IMR-90 (cell line): ENCODE measurements around the gene IL6ST. TPM values are rescaled to one million over a fixed set of nuclear protein-coding genes. Genes with fewer than 3 reads are reported as not detected.
"Not testable (repeated sequence)": the region's sequence is repeated elsewhere in the genome, so short reads cannot be mapped to it uniquely, and the experiment has no call there.

Source experiments
- ATAC-seq: fragments of 200-7000 bp; cut with Tn5 transposase; 2 replicates; pipeline ENCODE4 v1.9.1; 2020; ENCODE audit warnings: low read depth, mild to moderate bottlenecking, moderate library complexity
- BruUV-seq: library from RNA; stranded (reverse); fragments of 400-500 nt; replicated peaks from 2 replicates; lab custom pipeline; 2021; lab: Mats Ljungman, UMichigan
- CTCF ChIA-PET: fragments of 300-600 bp; formaldehyde crosslinking; extraction: SDS; loops from one replicate; lab custom pipeline; 2021; ENCODE audit warnings: antibody characterized with exemption; lab: Yijun Ruan, JAX
- POLR2A ChIA-PET: fragments of 300-600 bp; sonication (Branson Sonifier 250); formaldehyde crosslinking; loops from one replicate; lab custom pipeline; 2022; ENCODE audit warnings: antibody characterized with exemption; ENCODE audit not compliant: unreplicated experiment; lab: Charles Lee
- DNase-seq: peaks from one replicate; pipeline ENCODE4 v3.0.0; 2013
- H2AFZ ChIP-seq: replicated peaks from 2 replicates; pipeline ENCODE3; 2013; ENCODE audit warnings: low read length, mild to moderate bottlenecking; ENCODE audit not compliant: poor library complexity
- H2AK5ac ChIP-seq: 2 replicates; pipeline ENCODE4 v1.6.1; 2013; ENCODE audit warnings: low read depth, low read length, inconsistent platforms
- H2AK9ac ChIP-seq: replicated peaks from 2 replicates; pipeline ENCODE3; 2013; ENCODE audit warnings: mild to moderate bottlenecking, low read depth, low read length, moderate library complexity; ENCODE audit not compliant: poor library complexity
- H2BK120ac ChIP-seq: 2 replicates; pipeline ENCODE4 v1.6.1; 2013; ENCODE audit warnings: low read depth, low read length, inconsistent platforms
- H2BK15ac ChIP-seq: 3 replicates; pipeline ENCODE4 v1.6.1; 2013; ENCODE audit warnings: low read depth, low read length, inconsistent platforms
- H2BK20ac ChIP-seq: 2 replicates; pipeline ENCODE4 v1.6.1; 2013; ENCODE audit warnings: low read depth, mild to moderate bottlenecking, inconsistent platforms, low read length, moderate library complexity
- H2BK5ac ChIP-seq: 2 replicates; pipeline ENCODE4 v1.6.1; 2013; ENCODE audit warnings: mild to moderate bottlenecking, low read depth, low read length, inconsistent platforms; ENCODE audit not compliant: poor library complexity, severe bottlenecking
- H3K14ac ChIP-seq: replicated peaks from 2 replicates; pipeline ENCODE4 v1.6.1; 2013; ENCODE audit warnings: low read depth, low read length, inconsistent platforms
- H3K18ac ChIP-seq: 2 replicates; pipeline ENCODE4 v1.6.1; 2013; ENCODE audit warnings: low read depth, low read length, control low read depth
- H3K23ac ChIP-seq: 2 replicates; pipeline ENCODE4 v1.6.1; 2013; ENCODE audit warnings: low read depth, low read length, inconsistent platforms
- H3K27ac ChIP-seq: 2 replicates; pipeline ENCODE4 v1.5.1; 2013; ENCODE audit warnings: mild to moderate bottlenecking, control low read depth, low read length; ENCODE audit not compliant: insufficient read depth
- H3K27me3 ChIP-seq: 2 replicates; pipeline ENCODE4 v1.6.1; 2013; ENCODE audit warnings: low read length; ENCODE audit not compliant: control insufficient read depth, insufficient read depth
- H3K36me3 ChIP-seq: 2 replicates; pipeline ENCODE4 v1.6.1; 2013; ENCODE audit warnings: low read length, mixed read lengths; ENCODE audit not compliant: control insufficient read depth, insufficient read depth
- H3K4ac ChIP-seq: 2 replicates; pipeline ENCODE4 v1.6.1; 2013; ENCODE audit warnings: low read depth, low read length, inconsistent platforms
- H3K4me1 ChIP-seq: 2 replicates; pipeline ENCODE4 v1.6.1; 2013; ENCODE audit warnings: low read length, mixed read lengths; ENCODE audit not compliant: control insufficient read depth, insufficient read depth
- H3K4me2 ChIP-seq: 2 replicates; pipeline ENCODE4 v1.6.1; 2013; ENCODE audit warnings: low read depth, mild to moderate bottlenecking, control low read depth, low read length, moderate library complexity
- H3K4me3 ChIP-seq: 2 replicates; pipeline ENCODE4 v1.5.1; 2013; ENCODE audit warnings: low read depth, mild to moderate bottlenecking, control low read depth, low read length, moderate library complexity; ENCODE audit not compliant: insufficient read depth
- H3K56ac ChIP-seq: 2 replicates; pipeline ENCODE4 v1.6.1; 2013; ENCODE audit warnings: low read length, inconsistent platforms; ENCODE audit not compliant: insufficient read depth; ENCODE audit errors: extremely low read depth
- H3K79me1 ChIP-seq, 2 experiments: 2 replicates each; pipeline ENCODE4 v1.6.1; 2013; ENCODE audit warnings: low read length in 2 of 2, inconsistent platforms in 1 of 2, low read depth in 1 of 2
- H3K9ac ChIP-seq: 2 replicates; pipeline ENCODE4 v1.6.1; 2013; ENCODE audit warnings: low read depth, low read length, control low read depth
- H3K9me1 ChIP-seq: 2 replicates; pipeline ENCODE4 v1.6.1; 2013; ENCODE audit warnings: low read length, inconsistent platforms; ENCODE audit not compliant: insufficient read depth
- H3K9me3 ChIP-seq: 2 replicates; pipeline ENCODE4 v1.6.1; 2013; ENCODE audit warnings: low read length; ENCODE audit not compliant: control insufficient read depth, insufficient read depth
- H4K20me1 ChIP-seq: 2 replicates; pipeline ENCODE4 v1.6.1; 2013; ENCODE audit warnings: low read length, inconsistent platforms; ENCODE audit not compliant: insufficient read depth
- H4K5ac ChIP-seq: 2 replicates; pipeline ENCODE4 v1.6.1; 2013; ENCODE audit warnings: mild to moderate bottlenecking, low read depth, low read length, control low read depth
- H4K8ac ChIP-seq, 2 experiments: 2 replicates each; pipeline ENCODE4 v1.6.1; 2013; ENCODE audit warnings: low read depth in 2 of 2, low read length in 2 of 2, control low read depth in 1 of 2, inconsistent platforms in 1 of 2
- H4K91ac ChIP-seq: 2 replicates; pipeline ENCODE4 v1.6.1; 2013; ENCODE audit warnings: low read depth, low read length, inconsistent platforms; ENCODE audit not compliant: insufficient read depth
- dilution Hi-C: fragments of 300-500 bp; cut with HindIII; formaldehyde crosslinking; loops from one replicate; pipeline ENCODE4 v1.14.3; 2018; ENCODE audit warnings: low sequenced_read_pairs; ENCODE audit not compliant: unreplicated experiment
- in situ Hi-C: fragments of 300-500 bp; cut with MboI; formaldehyde crosslinking; loops from 3 replicates; pipeline ENCODE4 v1.14.3; 2019; ENCODE audit warnings: low sequenced_read_pairs, inconsistent platforms, mixed read lengths
- intact Hi-C: fragments of 100-400 bp; cut with micrococcal nuclease; formaldehyde crosslinking; loops from 2 replicates; pipeline ENCODE4 v1.10.0; 2022
- polyA plus RNA-seq, 3 experiments: library from polyadenylated mRNA; depleted of rRNA; stranded (reverse); fragments of >200 nt; gene quantifications; 2 replicates each; pipeline ENCODE4 v1.2.3, GENCODE V29; 2012; ENCODE audit warnings: low replicate concordance in 1 of 3
- total RNA-seq: library from RNA; depleted of rRNA; stranded (reverse); fragments of >200 nt; gene quantifications from 2 replicates; pipeline ENCODE4 v1.2.3, GENCODE V29; 2012

The IL6ST gene
- total and polyA plus RNA-seq, 2 of the 4 experiments (the other 2 are of a cell fraction), result 90.6 to 506 TPM

GRCh38 chr5:55937598-55937997, 57.2 kb downstream of the IL6ST start:
- in situ Hi-C loops, H4K5ac ChIP-seq: not testable (repeated sequence)

More at GRCh38 chr5:55937598-55937997, 57.2 kb downstream of the IL6ST start:
- H2AK5ac ChIP-seq, POLR2A ChIA-PET, H2AFZ ChIP-seq, ATAC-seq, H3K4ac ChIP-seq, H4K20me1 ChIP-seq, H2BK20ac ChIP-seq, BruUV-seq, DNase-seq, H3K27ac ChIP-seq, H3K4me3 ChIP-seq, H2BK120ac ChIP-seq, H3K9me3 ChIP-seq, H3K23ac ChIP-seq, H3K27me3 ChIP-seq, H3K56ac ChIP-seq, H3K79me1 ChIP-seq, H2BK5ac ChIP-seq, H4K8ac ChIP-seq, H3K9me1 ChIP-seq, H3K14ac ChIP-seq, H2AK9ac ChIP-seq, H3K4me2 ChIP-seq, H3K18ac ChIP-seq, H3K4me1 ChIP-seq, dilution Hi-C loops, H4K91ac ChIP-seq, H2BK15ac ChIP-seq, H3K9ac ChIP-seq: not testable (repeated sequence)
- peaks cover 19% of the 10 kb centered on the region for H3K36me3 ChIP-seq
- CTCF ChIA-PET, result interaction anchor here (0.6 to 2.1 kb wide), 4 partner anchors 264 to 1753 kb away, joined by 3 to 6 read pairs (median 4); no protein-coding TSS in a partner anchor
- intact Hi-C loops, result loop anchor here (5.0 to 10.0 kb wide), 2 partner anchors 765 to 897 kb away; partner anchors contain the start of gene CDC20B
